ENCODE data around the gene GRID2IP. TPM values are rescaled to one million over a fixed set of nuclear protein-coding genes. Genes with fewer than 3 reads are reported as not detected.

Gene GRID2IP
- total and polyA plus RNA-seq, 2 of the 13 experiments (the other 11 are each of a cell fraction or from before 2014, with no cell fraction given), result 0.03 TPM; not detected in 1

- TF ChIP-seq PRDM10 (CRISPR knock-in tag; IDR thresholded peaks at IDR 0.05; ENCODE audit: low read depth) (no peak), ATF7 (IDR thresholded peaks at IDR 0.05) (peak; percentile 46), ATF7 (CRISPR knock-in tag; IDR thresholded peaks at IDR 0.05) (no peak), GATA4 (IDR thresholded peaks at IDR 0.05; ENCODE audit: borderline replicate concordance, low read depth) (peak; percentile 98), KLF11 (CRISPR knock-in tag; IDR thresholded peaks at IDR 0.05) (peak; percentile 15; the same call in 1 of the 2 replicates), MXD3 (CRISPR knock-in tag; IDR thresholded peaks at IDR 0.05) (0 out of 2 replicates have a peak, but pooled peaks have one; percentile 10), GFI1 (CRISPR knock-in tag; IDR thresholded peaks at IDR 0.05; ENCODE audit: borderline replicate concordance) (peak; percentile 80), NCOA1 (CRISPR knock-in tag; IDR thresholded peaks at IDR 0.05) (peak; percentile 36; the same call in 1 of the 2 replicates), ZNF274 (CRISPR knock-in tag; IDR thresholded peaks at IDR 0.05) (no peak), ZNF652 (CRISPR knock-in tag; IDR thresholded peaks at IDR 0.05; ENCODE audit: borderline replicate concordance, low read depth) (no peak), ZNF580 (CRISPR knock-in tag; IDR thresholded peaks at IDR 0.05; ENCODE audit: borderline replicate concordance, low read depth) (0 out of 2 replicates have a peak, but pooled peaks have one; percentile 37), FOXO1 (CRISPR knock-in tag; IDR thresholded peaks at IDR 0.05) (peak; percentile 85), PPARG (CRISPR knock-in tag; conservative IDR thresholded peaks at IDR 0.05) (peak; percentile 89), NR3C1 (CRISPR knock-in tag; IDR thresholded peaks at IDR 0.05) (no peak), HNF4A (CRISPR knock-in tag; IDR thresholded peaks at IDR 0.05) (peak; percentile 71), NR2C2 (CRISPR knock-in tag; IDR thresholded peaks at IDR 0.05; ENCODE audit: borderline replicate concordance) (peak; percentile 89), ADNP (CRISPR knock-in tag; IDR thresholded peaks at IDR 0.05) (no peak), RBFOX2 (IDR thresholded peaks at IDR 0.05; ENCODE audit: low read depth, low read length) (peak; percentile 64; the same call in 1 of the 2 replicates), ZHX2 (IDR thresholded peaks at IDR 0.05; ENCODE audit: low read depth) (no peak), ZHX2 (CRISPR knock-in tag; IDR thresholded peaks at IDR 0.05; ENCODE audit: borderline replicate concordance) (no peak)
These were observed 27.1 kb upstream of the GRID2IP start (continued) for GRCh38 chr7:6578114-6579084.
